HG03103 (cell line): ENCODE results near the gene TDO2.
"Not testable (repeated sequence)": the region's sequence is repeated elsewhere in the genome, so short reads cannot be mapped to it uniquely, and the experiment has no call there.

Source experiments
- ATAC-seq: cut with Tn5 transposase; IDR thresholded peaks from one replicate; pipeline ENCODE4 v1.9.1; 2021; ENCODE audit warnings: low read depth; ENCODE audit not compliant: unreplicated experiment

Gene TDO2

GRCh38 chr4:155906554-155907247, 3.2 kb downstream of the TDO2 start:
- no peak for ATAC-seq

DNA sequence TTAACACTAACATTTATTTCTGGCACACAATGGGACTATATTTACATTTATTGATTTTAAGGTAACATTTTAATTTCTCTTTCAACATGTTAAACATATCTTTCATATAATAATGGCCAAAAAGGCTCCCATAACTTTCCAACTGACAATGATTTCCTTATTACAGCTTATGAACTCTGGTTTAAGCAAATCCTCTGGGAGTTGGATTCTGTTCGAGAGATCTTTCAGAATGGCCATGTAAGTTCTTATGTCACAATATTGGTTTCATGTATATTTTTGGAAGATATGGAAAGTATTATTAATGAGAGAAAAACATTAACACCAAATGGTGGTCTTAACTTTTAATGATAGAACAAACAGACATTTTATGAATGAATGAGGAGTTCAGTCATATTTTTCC, 4.1 kb downstream of the TDO2 start:
- ATAC-seq: no peak

- peak; percentile 51 for ATAC-seq
Measured at GRCh38 chr4:155908187-155909139, 5.0 kb downstream of the TDO2 start.

DNA sequence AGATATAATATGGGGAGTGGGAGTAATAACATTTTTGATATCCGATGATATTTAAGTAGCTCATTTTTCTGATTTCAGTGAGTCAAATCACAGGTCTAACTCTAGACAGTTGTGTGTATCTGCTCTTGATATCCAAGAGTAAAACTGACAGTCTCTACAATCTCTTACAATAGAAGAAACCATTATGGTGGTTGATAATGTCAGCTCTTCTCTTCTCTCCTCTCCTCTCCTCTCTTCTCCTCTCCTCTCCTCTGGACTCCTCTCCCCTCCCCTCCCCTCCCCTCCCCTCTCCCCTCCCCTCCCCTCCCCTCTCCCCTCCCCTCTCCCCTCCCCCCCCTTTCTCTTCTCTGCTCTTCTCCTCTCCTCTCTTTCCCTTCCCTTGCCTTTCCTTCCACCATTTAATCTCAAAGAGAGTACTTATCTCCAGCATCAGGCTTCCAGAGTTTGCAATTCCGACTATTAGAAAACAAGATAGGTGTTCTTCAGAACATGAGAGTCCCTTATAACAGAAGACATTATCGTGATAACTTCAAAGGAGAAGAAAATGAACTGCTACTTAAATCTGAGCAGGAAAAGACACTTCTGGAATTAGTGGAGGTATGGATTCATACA, 6.2 kb downstream of the TDO2 start:
- no peak for ATAC-seq

GRCh38 chr4:155911905-155912304, 8.4 kb downstream of the TDO2 start:
- no peak for ATAC-seq

DNA sequence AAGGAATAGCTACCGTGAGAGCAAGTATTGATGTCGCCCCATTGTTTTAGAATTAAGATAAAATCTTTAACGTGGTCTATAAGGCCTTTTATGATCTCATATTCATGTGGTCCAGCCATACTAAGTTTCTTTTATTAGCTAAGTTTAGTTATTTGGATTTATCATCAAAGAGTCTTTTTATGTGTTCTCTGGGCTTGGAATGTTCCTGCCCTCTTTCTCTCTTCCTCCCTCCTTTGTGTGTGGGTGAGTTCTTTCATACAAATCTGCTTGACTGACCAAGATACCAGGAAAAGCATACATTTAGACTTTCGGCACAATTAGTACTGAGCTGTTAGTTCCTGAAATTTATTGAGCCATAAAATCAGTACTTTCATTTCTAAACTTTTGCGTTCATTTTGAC, 11.3 kb downstream of the TDO2 start:
- ATAC-seq: no peak

GRCh38 chr4:155921597-155921996, 18.1 kb downstream of the TDO2 start:
- ATAC-seq: no peak

DNA sequence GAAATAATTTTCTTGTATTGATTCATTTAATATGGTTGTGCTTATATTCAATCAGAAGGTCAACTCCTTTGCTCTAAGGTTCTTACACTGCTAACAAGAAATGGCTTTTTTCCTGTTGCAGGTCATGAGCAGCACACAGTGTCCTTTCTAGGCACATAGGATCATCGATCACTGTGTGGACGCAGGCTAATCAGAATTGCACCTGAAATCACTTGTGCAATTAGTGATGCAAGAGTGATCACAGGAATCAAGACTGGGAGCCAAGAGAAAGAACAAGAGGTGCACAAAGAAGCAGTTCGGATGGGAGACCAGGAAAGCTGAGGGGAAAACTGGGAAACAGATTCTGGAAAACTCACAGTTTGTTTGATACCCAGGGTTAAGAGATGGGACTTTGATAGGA, 21.1 kb downstream of the TDO2 start:
- no peak for ATAC-seq

GRCh38 chr4:155929833-155930232, 26.3 kb downstream of the TDO2 start:
- ATAC-seq: no peak

- ATAC-seq: no peak
Measured at GRCh38 chr4:155930330-155930729, 26.8 kb downstream of the TDO2 start.

- ATAC-seq: no peak
Measured at GRCh38 chr4:155931634-155932033, 28.1 kb downstream of the TDO2 start.

GRCh38 chr4:155934634-155935033, 31.1 kb downstream of the TDO2 start:
- ATAC-seq: not testable (repeated sequence)

GRCh38 chr4:155935389-155935986, 32.0 kb downstream of the TDO2 start:
- ATAC-seq: no peak

DNA sequence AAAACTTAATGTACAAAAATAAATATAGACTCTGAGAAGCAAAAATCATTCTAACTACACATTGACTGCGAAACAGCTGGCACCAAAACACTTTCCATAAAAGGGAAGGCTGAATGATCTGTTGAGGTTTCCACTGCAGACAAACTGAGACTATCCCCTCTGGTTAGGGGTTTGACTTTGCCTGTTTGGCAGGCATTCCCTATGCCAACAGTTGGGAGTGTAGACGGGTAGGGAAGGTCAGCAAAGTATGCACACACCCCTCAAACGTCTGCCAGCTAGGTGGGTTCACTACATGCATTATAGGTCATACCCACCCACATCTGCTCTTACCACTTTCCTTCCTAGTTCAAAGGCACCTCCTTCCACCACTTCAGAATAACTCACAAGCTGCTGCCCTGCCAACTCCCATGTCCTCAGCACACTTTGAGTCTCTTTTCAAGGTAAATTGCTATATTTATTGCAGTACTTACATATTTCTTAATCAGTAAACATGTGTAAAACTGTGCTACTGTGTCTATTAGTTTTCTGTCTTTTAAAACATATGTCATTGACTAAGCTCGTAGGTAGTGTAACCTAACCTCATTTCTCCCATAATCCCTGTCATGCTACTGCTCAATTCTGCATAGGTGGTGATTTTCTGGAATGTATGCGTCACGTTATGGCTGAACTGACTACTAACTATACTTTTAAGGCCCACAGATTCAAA, 37.7 kb downstream of the TDO2 start:
- ATAC-seq: no peak

GRCh38 chr4:155941820-155942219, 38.3 kb downstream of the TDO2 start:
- ATAC-seq: no peak

GRCh38 chr4:155943605-155944291, 40.3 kb downstream of the TDO2 start:
- ATAC-seq: no peak

- ATAC-seq: no peak
Measured at GRCh38 chr4:155944516-155944915, 41.0 kb downstream of the TDO2 start.

- no peak for ATAC-seq
Measured at GRCh38 chr4:155946486-155946885, 43.0 kb downstream of the TDO2 start.

GRCh38 chr4:155948541-155948940, 45.0 kb downstream of the TDO2 start:
- ATAC-seq: no peak

DNA sequence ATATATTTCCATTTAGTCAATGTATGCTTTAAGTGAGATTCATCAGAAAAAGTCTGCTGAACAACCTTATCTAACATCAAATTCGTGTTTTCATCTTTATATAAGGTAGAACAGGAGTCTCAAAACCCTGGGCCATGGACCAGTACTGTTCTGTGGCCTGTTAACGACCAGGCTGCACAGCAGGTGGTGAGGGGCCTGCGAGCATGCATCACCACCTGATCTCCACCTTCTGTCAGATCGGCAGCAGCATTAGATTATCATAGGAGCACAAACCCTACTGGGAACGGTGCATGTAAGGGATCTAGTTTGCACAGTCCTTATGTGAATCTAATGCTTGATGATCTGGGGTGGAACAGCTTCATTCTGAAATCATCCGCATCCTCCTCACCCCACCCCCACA, 47.0 kb downstream of the TDO2 start:
- ATAC-seq: no peak
